SJCRH30 (cell line): ENCODE measurements around the gene NGF. TPM values are rescaled to one million over a fixed set of nuclear protein-coding genes. Genes with fewer than 3 reads are reported as not detected.

Source experiments
- DNase-seq, 2 experiments: peaks; one replicate each; pipeline ENCODE4 v3.0.0-alpha.2; 2015 to 2020
- H3K27ac ChIP-seq: fragments of 250-450 bp; sonication (Bioruptor Pico); 2 replicates; pipeline ENCODE4 v1.5.1; 2020; ENCODE audit warnings: mild to moderate bottlenecking, moderate library complexity
- H3K27me3 ChIP-seq: fragments of 250-450 bp; sonication (Bioruptor Pico); 2 replicates; pipeline ENCODE4 v1.5.1; 2020; ENCODE audit warnings: mild to moderate bottlenecking, moderate library complexity
- H3K36me3 ChIP-seq: fragments of 250-450 bp; sonication (Bioruptor Pico); 2 replicates; pipeline ENCODE4 v1.5.1; 2020; ENCODE audit warnings: mild to moderate bottlenecking, moderate library complexity
- H3K4me1 ChIP-seq: fragments of 250-450 bp; sonication (Bioruptor Pico); 2 replicates; pipeline ENCODE4 v1.5.1; 2020; ENCODE audit warnings: mild to moderate bottlenecking, moderate library complexity
- H3K4me3 ChIP-seq: fragments of 250-450 bp; sonication (Bioruptor Pico); 2 replicates; pipeline ENCODE4 v1.5.1; 2020; ENCODE audit warnings: mild to moderate bottlenecking, moderate library complexity
- H3K9me3 ChIP-seq: fragments of 250-450 bp; sonication (Bioruptor Pico); replicated peaks from 2 replicates; pipeline ENCODE4 v1.5.1; 2020; ENCODE audit warnings: mild to moderate bottlenecking, moderate library complexity
- total RNA-seq: library from RNA; depleted of rRNA; stranded (reverse); fragments of >200 nt; shearing (Covaris generic); gene quantifications from 2 replicates; pipeline ENCODE4 v1.2.3, GENCODE V29; 2014

The NGF gene
- total RNA-seq, 1 experiment from 2014 or later, result 0.32 TPM

DNA sequence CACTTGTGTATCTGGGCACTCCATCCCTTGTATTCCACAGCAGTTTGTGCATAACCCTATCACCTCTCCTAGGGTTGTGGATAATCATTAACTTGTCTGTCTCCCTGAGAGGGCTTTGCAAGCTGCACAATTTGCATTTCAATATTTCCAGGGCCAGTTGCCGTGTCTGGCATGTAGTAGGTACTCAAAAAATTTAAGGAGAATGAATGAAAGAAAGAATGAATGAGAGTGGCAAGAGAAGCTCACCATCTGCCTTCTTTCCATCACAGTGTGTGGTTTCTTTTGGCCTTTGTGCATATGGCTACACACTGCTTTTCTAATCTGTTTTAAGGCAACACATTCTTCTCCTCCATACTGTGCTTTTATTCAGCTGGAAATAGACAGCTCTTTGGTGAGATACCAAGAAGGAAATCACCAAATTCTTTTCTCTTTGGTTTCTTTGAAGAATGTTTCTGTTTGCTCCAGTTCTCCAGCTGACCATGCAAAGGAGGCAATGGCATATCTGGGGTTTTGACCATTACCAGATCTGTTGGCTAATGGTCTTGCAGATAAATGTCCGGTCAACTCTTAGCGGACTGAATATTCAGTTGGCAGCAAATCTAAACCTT is 49.4 kb downstream of the NGF start:
- H3K4me1 ChIP-seq, result no peaks in the 10 kb centered on the region
- H3K27me3 ChIP-seq, result no peaks in the 10 kb centered on the region
- DNase-seq, result no peak
- no peaks in the 10 kb centered on the region for H3K36me3 ChIP-seq
- no peak overlapping the region for H3K4me3 ChIP-seq
- no peak overlapping the region for H3K27ac ChIP-seq
- H3K9me3 ChIP-seq, result no peaks in the 10 kb centered on the region

DNA sequence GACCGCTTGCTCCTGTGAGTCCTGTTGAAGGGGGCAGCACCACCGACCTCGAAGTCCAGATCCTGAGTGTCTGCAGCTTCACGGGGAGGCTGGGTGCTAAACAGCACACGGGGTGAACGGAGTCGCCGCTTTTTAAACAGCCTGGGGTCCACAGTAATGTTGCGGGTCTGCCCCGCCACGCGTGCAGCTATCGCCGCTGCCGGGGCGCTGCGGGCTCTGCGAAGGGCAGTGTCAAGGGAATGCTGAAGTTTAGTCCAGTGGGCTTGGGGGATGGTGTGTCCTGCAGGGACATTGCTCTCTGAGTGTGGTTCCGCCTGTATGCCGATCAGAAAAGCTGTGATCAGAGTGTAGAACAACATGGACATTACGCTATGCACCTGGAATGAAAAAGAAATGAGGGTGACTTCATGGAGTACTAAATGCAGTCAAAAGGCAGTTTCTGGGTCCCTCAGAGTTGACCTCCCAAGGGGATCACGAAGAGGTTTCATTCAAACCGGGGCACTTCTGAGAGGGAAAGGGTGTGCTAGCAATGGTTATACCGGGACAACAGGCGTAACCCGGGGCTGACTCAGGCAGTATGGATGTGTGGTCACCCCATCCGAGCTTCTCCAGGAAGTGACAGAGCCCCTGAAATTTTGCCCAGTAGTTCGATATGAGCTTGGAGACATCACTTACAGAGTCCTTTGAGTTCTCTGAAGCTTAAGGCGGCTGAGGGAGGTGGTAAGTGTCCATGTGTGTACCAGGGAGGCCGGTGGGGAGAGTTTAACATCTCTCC is 51.4 kb downstream of the NGF start:
- Histone ChIP-seq H3K36me3 (no peaks in the 10 kb centered on the region), H3K4me1 (no peaks in the 10 kb centered on the region), H3K9me3 (no peaks in the 10 kb centered on the region), H3K27me3 (no peaks in the 10 kb centered on the region), H3K4me3 (no peak overlapping the region), H3K27ac (no peak overlapping the region)
- no peak for DNase-seq

DNA sequence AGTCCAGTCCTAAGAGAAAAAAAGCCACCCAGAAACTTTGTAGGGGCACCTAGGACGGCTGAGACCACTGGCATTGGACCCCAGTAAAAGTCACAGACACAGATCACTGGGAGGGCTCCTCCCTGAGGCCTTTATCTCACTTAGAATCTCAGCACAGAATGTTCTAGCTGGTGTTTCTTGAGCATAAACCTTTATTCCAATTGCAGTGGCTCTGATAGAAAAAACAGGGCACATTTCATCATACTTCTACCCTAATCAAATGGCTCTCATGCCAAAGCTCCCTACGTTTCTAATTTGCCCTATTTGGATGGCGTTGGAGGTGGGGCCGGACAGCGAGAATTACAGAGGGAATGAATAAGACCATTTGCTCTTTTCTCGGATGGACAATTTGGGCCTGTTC is 53.8 kb downstream of the NGF start:
- Histone ChIP-seq H3K36me3 (no peaks in the 10 kb centered on the region), H3K27ac (no peak overlapping the region), H3K27me3 (no peaks in the 10 kb centered on the region), H3K4me1 (no peaks in the 10 kb centered on the region), H3K4me3 (no peak overlapping the region), H3K9me3 (no peaks in the 10 kb centered on the region)
- no peak for DNase-seq

DNA sequence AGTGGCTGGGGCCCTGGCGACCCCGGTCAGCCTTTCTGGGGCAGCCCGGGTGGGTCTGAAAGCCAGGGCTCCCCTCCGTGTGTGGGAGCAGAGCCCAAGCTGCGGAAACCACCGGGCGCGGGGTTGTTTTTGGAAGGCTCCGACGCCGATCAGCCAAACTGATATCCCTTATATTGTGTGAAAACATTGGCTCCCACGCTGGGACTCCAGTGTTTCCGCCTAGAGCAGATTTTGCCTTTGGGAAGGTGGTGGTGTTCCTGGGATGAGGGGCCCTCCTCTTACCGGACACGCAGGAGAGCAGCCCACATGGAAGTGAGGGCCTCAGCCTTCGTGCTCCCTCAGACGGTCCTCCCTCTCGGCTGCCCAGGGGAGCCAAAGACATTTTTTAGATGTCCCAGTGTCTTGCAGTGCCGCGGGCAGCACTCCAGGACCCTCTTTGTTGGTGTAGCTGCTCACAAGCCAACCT is 54.3 kb downstream of the NGF start:
- no peak overlapping the region for H3K27ac ChIP-seq
- no peaks in the 10 kb centered on the region for H3K9me3 ChIP-seq

DNA sequence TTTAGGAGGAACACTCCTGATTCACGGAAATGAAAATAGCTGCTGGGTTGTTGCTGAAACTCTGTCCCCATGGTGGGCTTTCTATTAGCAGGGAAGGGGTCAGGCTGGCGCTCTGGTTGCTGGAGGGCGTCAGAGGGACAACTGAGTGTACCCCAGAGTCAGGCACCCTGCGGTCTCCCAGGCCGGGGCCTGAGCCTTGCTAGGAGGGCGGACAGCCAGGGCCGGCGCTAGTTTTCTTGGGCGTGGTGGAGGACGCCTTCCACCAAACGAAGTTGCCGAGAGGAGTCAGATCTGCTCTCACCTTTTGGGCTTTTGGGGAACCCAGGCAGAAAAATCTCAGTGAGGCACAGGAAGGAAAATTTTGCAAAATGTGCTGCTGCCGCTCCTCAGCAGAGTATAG is 54.8 kb downstream of the NGF start:
- no peak overlapping the region for H3K4me3 ChIP-seq
- H3K27ac ChIP-seq, result no peak overlapping the region
- H3K36me3 ChIP-seq, result no peaks in the 10 kb centered on the region

More for the DNA sequence above, 54.3 kb downstream of the NGF start:
- H3K4me3 ChIP-seq, result no peak overlapping the region
- H3K36me3 ChIP-seq, result no peaks in the 10 kb centered on the region
- H3K4me1 ChIP-seq, result no peaks in the 10 kb centered on the region
- DNase-seq, result no peak
- no peaks in the 10 kb centered on the region for H3K27me3 ChIP-seq

DNA sequence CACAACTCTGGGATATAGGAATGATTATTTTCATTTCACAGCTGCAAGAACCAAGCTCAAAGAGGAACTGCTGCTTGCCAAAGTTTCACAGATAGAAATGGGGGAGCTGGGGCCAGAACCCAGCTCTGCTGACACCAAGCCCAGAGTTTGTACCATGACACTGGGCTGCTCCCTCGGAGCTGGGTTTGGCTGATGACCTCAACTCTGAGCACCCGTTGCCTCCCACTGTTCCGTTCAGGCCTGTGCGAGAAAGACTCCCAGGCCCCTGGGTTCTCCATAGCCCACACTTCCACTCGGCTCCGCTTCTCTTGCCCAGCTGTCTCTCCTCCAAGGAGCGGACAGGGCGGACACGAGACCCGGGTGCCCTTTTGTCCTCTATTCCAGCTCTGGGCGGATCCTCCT is 55.2 kb downstream of the NGF start:
- no peaks in the 10 kb centered on the region for H3K4me1 ChIP-seq
- H3K9me3 ChIP-seq, result no peaks in the 10 kb centered on the region
- no peak overlapping the region for H3K4me3 ChIP-seq
- H3K36me3 ChIP-seq, result no peaks in the 10 kb centered on the region
- no peak overlapping the region for H3K27ac ChIP-seq
- DNase-seq, result no peak
- H3K27me3 ChIP-seq, result no peaks in the 10 kb centered on the region

More for the DNA sequence above, 54.8 kb downstream of the NGF start:
- H3K27me3 ChIP-seq, result no peaks in the 10 kb centered on the region
- H3K4me1 ChIP-seq, result no peaks in the 10 kb centered on the region
- H3K9me3 ChIP-seq, result no peaks in the 10 kb centered on the region
- no peak for DNase-seq

DNA sequence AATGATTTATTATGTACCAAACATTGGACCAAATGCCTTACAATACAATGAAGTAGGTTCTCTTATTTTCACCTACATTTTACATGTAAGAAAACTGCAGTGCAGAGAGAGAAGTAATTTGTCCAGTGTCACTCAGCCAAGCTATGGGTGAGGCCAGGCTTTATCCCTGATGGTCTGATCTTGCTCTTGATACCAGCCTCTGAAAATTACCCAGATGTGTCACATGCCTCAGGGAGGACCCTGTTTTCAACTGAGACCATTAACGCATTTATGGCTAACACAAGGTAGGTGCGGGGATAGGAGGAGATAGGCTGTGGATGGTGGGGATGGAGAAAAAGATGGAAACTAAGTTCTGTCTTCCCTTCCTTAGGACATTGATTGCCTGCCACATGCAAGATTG is 56.9 kb downstream of the NGF start:
- Histone ChIP-seq H3K27me3 (no peaks in the 10 kb centered on the region), H3K27ac (no peak overlapping the region), H3K4me3 (no peak overlapping the region), H3K36me3 (no peaks in the 10 kb centered on the region), H3K4me1 (no peaks in the 10 kb centered on the region), H3K9me3 (no peaks in the 10 kb centered on the region)
- DNase-seq, result no peak

DNA sequence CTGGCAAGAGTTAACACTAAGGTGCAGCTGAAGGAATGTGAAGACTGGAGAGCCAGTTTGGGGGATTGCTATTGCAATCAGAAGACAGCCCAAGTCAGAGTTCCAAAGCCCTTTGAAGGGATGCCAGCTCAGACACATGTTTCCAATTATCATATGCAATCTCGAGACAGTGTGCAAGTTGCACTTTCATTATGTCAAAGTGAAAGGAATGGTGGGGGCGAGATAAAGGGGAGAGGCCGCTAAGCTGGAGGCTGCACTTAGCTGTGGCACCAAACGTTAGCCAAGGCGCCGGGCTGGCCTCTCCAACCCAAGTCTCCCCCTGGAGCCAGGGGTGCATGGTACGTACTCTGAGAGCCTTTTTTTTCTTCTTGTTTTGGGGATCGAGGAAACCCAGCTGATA is 58.0 kb downstream of the NGF start:
- Histone ChIP-seq H3K36me3 (no peaks in the 10 kb centered on the region), H3K27ac (no peak overlapping the region), H3K4me1 (no peaks in the 10 kb centered on the region), H3K9me3 (no peaks in the 10 kb centered on the region), H3K27me3 (no peaks in the 10 kb centered on the region), H3K4me3 (no peak overlapping the region)
- DNase-seq, result no peak

DNA sequence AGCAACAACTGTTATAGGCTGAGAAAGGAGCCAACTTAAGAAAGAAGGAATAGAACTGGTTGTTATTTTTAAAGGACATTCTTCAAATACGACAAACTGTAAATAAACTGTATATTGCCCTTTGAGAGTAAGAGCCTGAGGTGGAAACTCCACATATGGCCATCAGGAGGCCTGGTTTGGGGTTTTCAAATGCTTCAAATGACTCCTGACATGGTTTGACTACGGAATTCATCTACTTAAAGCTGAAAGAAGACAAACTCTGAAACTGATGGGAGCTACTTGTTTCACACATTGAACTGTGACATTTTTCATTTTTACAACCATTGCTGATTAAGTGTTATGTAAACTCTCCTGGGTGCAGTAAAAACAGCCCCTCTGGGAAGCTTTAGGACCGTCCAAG is 59.8 kb downstream of the NGF start:
- no peaks in the 10 kb centered on the region for H3K27me3 ChIP-seq
- no peaks in the 10 kb centered on the region for H3K36me3 ChIP-seq
- no peak overlapping the region for H3K27ac ChIP-seq
- no peaks in the 10 kb centered on the region for H3K4me1 ChIP-seq
- no peaks in the 10 kb centered on the region for H3K9me3 ChIP-seq
- DNase-seq, result no peak
- H3K4me3 ChIP-seq, result no peak overlapping the region

DNA sequence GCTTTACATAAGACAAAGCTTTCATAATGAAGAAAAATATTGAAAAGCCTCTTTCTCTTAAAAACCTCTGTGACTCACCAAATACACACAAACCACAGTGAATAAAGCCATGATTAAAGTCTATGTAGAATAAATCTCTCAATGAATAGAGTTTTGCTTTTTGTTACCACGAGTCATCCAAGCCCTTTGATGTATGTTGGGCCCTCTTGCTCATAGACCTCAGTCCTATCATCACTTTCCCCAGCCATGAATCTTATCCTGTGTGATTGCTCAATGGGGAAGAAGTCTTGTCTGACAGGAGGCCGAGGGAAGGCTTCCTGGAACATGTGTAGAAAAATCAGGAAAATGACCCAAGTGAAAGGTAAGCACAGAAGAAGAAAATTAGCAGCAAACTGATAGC is 60.8 kb downstream of the NGF start:
- no peaks in the 10 kb centered on the region for H3K9me3 ChIP-seq
- no peak for DNase-seq
- no peaks in the 10 kb centered on the region for H3K36me3 ChIP-seq
- no peaks in the 10 kb centered on the region for H3K27me3 ChIP-seq
- no peaks in the 10 kb centered on the region for H3K4me1 ChIP-seq
- H3K4me3 ChIP-seq, result no peak overlapping the region
- H3K27ac ChIP-seq, result no peak overlapping the region

DNA sequence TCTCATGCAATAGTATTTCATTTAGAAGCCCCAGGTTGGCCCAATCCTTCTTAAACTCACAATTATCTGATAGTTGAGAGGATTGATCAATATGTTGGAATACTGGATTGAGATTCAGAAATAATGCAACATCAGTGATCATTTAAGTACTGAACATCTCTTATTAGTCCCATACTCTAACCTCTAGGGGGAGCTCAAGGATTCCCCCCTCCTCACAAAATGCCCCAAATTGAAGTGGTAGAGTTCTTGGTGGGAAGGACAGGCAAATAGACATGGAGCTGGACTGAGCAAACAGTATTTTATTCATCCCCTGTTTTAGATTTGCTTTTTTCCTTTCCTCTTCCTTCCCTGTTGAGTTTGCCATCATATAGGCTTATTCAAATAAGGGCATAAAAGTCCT is 62.8 kb downstream of the NGF start:
- Histone ChIP-seq H3K4me3 (no peak overlapping the region), H3K36me3 (no peaks in the 10 kb centered on the region), H3K27ac (no peak overlapping the region), H3K4me1 (no peaks in the 10 kb centered on the region), H3K27me3 (no peaks in the 10 kb centered on the region), H3K9me3 (no peaks in the 10 kb centered on the region)
- peak in 1 of 2 experiments; percentile 54 for DNase-seq

DNA sequence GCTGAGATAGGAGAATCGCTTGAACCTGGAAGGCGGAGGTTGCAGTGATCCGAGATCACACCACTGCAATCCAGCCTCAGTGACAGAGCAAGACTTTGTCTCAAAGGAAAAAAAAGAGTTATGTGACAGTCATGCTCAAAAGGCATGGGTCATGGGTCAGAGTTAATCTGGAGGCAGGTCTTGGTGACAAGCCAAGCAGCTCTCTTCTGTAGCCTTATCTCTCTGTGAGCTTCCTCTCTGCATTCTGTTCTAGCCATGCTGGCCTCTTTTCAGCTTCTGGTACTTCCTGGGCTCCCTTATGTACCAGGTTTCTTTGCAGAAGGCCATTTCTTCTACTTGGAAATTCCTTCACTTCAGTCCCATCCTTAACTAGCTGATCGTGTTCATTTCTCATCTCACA is 63.6 kb downstream of the NGF start:
- H3K9me3 ChIP-seq, result no peaks in the 10 kb centered on the region
- no peaks in the 10 kb centered on the region for H3K36me3 ChIP-seq
- H3K4me1 ChIP-seq, result no peaks in the 10 kb centered on the region
- DNase-seq, result no peak
- no peak overlapping the region for H3K27ac ChIP-seq
- no peak overlapping the region for H3K4me3 ChIP-seq
- no peaks in the 10 kb centered on the region for H3K27me3 ChIP-seq

DNA sequence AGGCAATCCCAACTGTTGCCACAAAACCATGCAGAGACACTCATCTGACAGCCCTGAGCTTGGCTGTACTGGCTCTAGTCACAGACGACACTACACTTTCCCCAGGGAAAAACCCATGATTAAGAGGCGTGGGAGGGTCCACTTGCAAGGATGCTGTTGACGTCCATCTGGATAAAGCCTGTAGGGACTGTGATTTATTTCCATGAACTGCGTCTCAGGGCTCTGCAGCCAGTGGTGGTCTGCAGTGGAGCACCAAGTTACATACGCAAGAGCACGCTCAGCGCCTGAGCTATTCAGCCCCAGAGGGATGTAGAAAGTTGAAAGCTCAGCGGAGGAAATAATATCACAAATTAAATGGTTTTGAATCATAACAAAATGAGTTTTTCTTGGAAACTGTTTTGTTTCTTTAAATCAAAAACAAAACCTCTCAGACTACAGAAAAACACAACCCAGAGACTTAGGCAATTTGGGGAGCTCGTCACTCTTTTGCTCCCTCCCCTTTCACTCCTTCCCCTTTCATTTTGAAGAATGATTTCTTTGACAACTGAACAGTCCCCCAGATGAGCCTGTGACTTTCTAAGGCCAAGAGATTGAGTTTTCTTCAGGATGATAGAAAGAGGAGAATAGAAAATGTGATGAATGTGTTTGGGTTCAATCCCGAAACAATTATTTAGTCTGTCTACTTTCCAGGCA is 71.2 kb downstream of the NGF start:
- no peak overlapping the region for H3K4me3 ChIP-seq
- H3K4me1 ChIP-seq, result no peaks in the 10 kb centered on the region
- H3K27me3 ChIP-seq, result no peaks in the 10 kb centered on the region
- no peak overlapping the region for H3K27ac ChIP-seq
- no peaks in the 10 kb centered on the region for H3K9me3 ChIP-seq
- no peak for DNase-seq
- no peaks in the 10 kb centered on the region for H3K36me3 ChIP-seq

DNA sequence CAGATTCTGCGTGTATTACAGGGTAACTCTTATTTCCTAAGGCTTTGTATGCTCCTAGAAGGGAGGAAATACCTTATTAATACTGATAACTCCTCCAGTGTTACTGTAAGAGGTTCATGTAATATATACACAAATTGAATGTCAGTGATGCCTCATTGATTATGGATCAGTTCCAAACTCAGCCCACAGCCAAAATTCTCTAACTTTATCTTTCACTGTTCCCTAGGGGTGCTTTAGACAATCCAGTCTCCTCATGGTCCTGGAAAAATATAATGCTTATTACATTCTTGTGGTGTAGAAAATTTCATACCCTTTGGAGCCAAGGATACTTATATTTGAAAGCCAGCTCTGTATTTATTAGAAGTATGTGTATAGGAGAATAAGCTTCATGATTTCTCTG is 73.0 kb downstream of the NGF start:
- H3K4me3 ChIP-seq, result no peak overlapping the region
- no peak for DNase-seq
- H3K27ac ChIP-seq, result no peak overlapping the region
- no peaks in the 10 kb centered on the region for H3K4me1 ChIP-seq
- H3K9me3 ChIP-seq, result no peaks in the 10 kb centered on the region
- H3K27me3 ChIP-seq, result no peaks in the 10 kb centered on the region
- H3K36me3 ChIP-seq, result no peaks in the 10 kb centered on the region

DNA sequence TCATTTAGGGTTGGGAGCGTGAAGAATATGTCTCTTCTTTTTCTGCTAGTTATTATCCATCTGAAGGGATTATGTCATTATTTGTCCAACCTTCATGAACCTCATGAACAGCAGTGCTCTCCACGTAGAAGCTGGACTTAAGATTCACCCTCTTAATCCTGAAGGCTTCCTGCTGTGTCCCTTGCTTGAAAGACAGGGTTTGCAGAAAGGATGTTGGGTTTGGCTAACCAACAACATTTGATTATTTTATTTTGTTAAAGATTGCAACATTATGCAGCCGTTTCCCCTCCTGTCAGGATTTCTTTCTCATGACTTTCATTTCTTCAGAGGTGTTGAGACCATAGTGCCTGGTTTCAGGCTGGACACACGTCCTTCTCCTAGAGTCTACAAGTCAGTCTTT is 75.2 kb downstream of the NGF start:
- DNase-seq, result no peak
- Histone ChIP-seq H3K4me3 (no peak overlapping the region), H3K36me3 (no peaks in the 10 kb centered on the region), H3K4me1 (no peaks in the 10 kb centered on the region), H3K27me3 (no peaks in the 10 kb centered on the region), H3K27ac (no peak overlapping the region), H3K9me3 (no peaks in the 10 kb centered on the region)
